H9 (cell line): ENCODE data around the gene FRMPD1. TPM values are rescaled to one million over a fixed set of nuclear protein-coding genes. Genes with fewer than 3 reads are reported as not detected.

Experiments
- DNase-seq: peaks from one replicate; pipeline ENCODE4 v3.0.0-alpha.2; 2017
- H2AFZ ChIP-seq: one replicate; pipeline ENCODE4 v1.6.1; 2013; ENCODE audit warnings: mild to moderate bottlenecking, low read length, control low read depth, moderate library complexity
- H2AK5ac ChIP-seq: 2 replicates; pipeline ENCODE4 v1.6.1; 2013; ENCODE audit warnings: low read length, control low read depth, mixed read lengths; ENCODE audit not compliant: insufficient read length
- H2BK120ac ChIP-seq: one replicate; pipeline ENCODE4 v1.6.1; 2013; ENCODE audit warnings: low read depth, mild to moderate bottlenecking, low read length, control low read depth, inconsistent platforms; ENCODE audit not compliant: poor library complexity, severe bottlenecking
- H2BK12ac ChIP-seq: 2 replicates; pipeline ENCODE4 v1.6.1; 2013; ENCODE audit warnings: low read length, control low read depth, mixed read lengths, low read depth; ENCODE audit not compliant: insufficient read length
- H2BK15ac ChIP-seq: 2 replicates; pipeline ENCODE4 v1.6.1; 2013; ENCODE audit warnings: low read depth, low read length, control low read depth
- H2BK20ac ChIP-seq: one replicate; pipeline ENCODE4 v1.6.1; 2013; ENCODE audit warnings: low read depth, mild to moderate bottlenecking, low read length, control low read depth, inconsistent platforms; ENCODE audit not compliant: poor library complexity, severe bottlenecking
- H2BK5ac ChIP-seq: 2 replicates; pipeline ENCODE4 v1.6.1; 2013; ENCODE audit warnings: low read length, control low read depth, mixed read lengths; ENCODE audit not compliant: insufficient read length
- H3K14ac ChIP-seq: 2 replicates; pipeline ENCODE4 v1.6.1; 2013; ENCODE audit warnings: low read length, control low read depth; ENCODE audit not compliant: insufficient read depth
- H3K18ac ChIP-seq: 2 replicates; pipeline ENCODE4 v1.6.1; 2013; ENCODE audit warnings: low read depth, mild to moderate bottlenecking, mixed read lengths, low read length, control low read depth; ENCODE audit not compliant: insufficient read length
- H3K23ac ChIP-seq: 2 replicates; pipeline ENCODE4 v1.6.1; 2013; ENCODE audit warnings: low read length, control low read depth, mixed read lengths, low read depth; ENCODE audit not compliant: insufficient read length
- H3K23me2 ChIP-seq: 2 replicates; pipeline ENCODE4 v1.6.1; 2013; ENCODE audit warnings: low read depth, mild to moderate bottlenecking, mixed read lengths, low read length, control low read depth; ENCODE audit not compliant: insufficient read length, poor library complexity, severe bottlenecking
- H3K27ac ChIP-seq: 2 replicates; pipeline ENCODE4 v1.5.1; 2013; ENCODE audit warnings: low read length, control low read depth, mixed read lengths, low read depth; ENCODE audit not compliant: insufficient read length
- H3K27me3 ChIP-seq: 2 replicates; pipeline ENCODE4 v1.6.1; 2013; ENCODE audit warnings: low read length, control low read depth, inconsistent platforms; ENCODE audit not compliant: insufficient read depth
- H3K4ac ChIP-seq: 2 replicates; pipeline ENCODE4 v1.6.1; 2013; ENCODE audit warnings: low read depth, mild to moderate bottlenecking, control low read depth, inconsistent platforms, low read length, moderate library complexity
- H3K4me1 ChIP-seq: 2 replicates; pipeline ENCODE4 v1.6.1; 2013; ENCODE audit warnings: low read length, control low read depth, inconsistent platforms; ENCODE audit not compliant: insufficient read depth
- H3K4me2 ChIP-seq: 2 replicates; pipeline ENCODE4 v1.6.1; 2013; ENCODE audit warnings: low read length, control low read depth, mixed read lengths; ENCODE audit not compliant: insufficient read length, insufficient read depth
- H3K56ac ChIP-seq: 2 replicates; pipeline ENCODE4 v1.6.1; 2013; ENCODE audit warnings: low read depth, mild to moderate bottlenecking, mixed read lengths, low read length, control low read depth; ENCODE audit not compliant: insufficient read length
- H3K79me1 ChIP-seq: 2 replicates; pipeline ENCODE4 v1.6.1; 2013; ENCODE audit warnings: low read depth, mild to moderate bottlenecking, moderate library complexity, low read length, control low read depth, inconsistent platforms; ENCODE audit not compliant: insufficient read depth, poor library complexity, severe bottlenecking
- H3K79me2 ChIP-seq: 2 replicates; pipeline ENCODE4 v1.6.1; 2013; ENCODE audit warnings: low read length, control low read depth, inconsistent platforms; ENCODE audit not compliant: insufficient read depth
- H3K9ac ChIP-seq: 2 replicates; pipeline ENCODE4 v1.6.1; 2013; ENCODE audit warnings: low read length, control low read depth, mixed read lengths; ENCODE audit not compliant: insufficient read length; ENCODE audit errors: extremely low read depth
- H3K9me3 ChIP-seq: one replicate; pipeline ENCODE4 v1.6.1; 2013; ENCODE audit warnings: low read depth, low read length, inconsistent platforms; ENCODE audit not compliant: control insufficient read depth
- H3T11ph ChIP-seq: one replicate; pipeline ENCODE4 v1.6.1; 2013; ENCODE audit warnings: mild to moderate bottlenecking, low read length, control low read depth, inconsistent platforms
- H4K20me1 ChIP-seq: one replicate; pipeline ENCODE4 v1.6.1; 2013; ENCODE audit not compliant: control insufficient read depth, insufficient read length, insufficient read depth
- H4K5ac ChIP-seq: 2 replicates; pipeline ENCODE4 v1.6.1; 2013; ENCODE audit warnings: low read depth, mild to moderate bottlenecking, mixed read lengths, low read length, control low read depth; ENCODE audit not compliant: insufficient read length
- H4K8ac ChIP-seq: replicated peaks from 2 replicates; pipeline ENCODE4 v1.6.1; 2013; ENCODE audit warnings: low read length, control low read depth, mixed read lengths, low read depth; ENCODE audit not compliant: insufficient read length
- H4K91ac ChIP-seq: 2 replicates; pipeline ENCODE4 v1.6.1; 2013; ENCODE audit warnings: low read depth, mild to moderate bottlenecking, moderate library complexity, mixed read lengths, low read length, control low read depth; ENCODE audit not compliant: insufficient read length
- H3K27ac Mint-ChIP-seq, 3 experiments: 2 replicates in 2 of 3; 3 replicates in 1 of 3; pipeline ENCODE4 v1.8.0; 2020 to 2021; ENCODE audit warnings: mixed read lengths in 3 of 3, mild to moderate bottlenecking in 1 of 3, moderate library complexity in 1 of 3
- H3K27me3 Mint-ChIP-seq: 2 replicates; pipeline ENCODE4 v1.8.0; 2021; ENCODE audit warnings: low read depth, mild to moderate bottlenecking, moderate library complexity, mixed read lengths
- H3K36me3 Mint-ChIP-seq, 3 experiments: 2 replicates in 2 of 3; 3 replicates in 1 of 3; pipeline ENCODE4 v1.8.0; 2020 to 2021; ENCODE audit warnings: low read depth in 3 of 3, mixed read lengths in 3 of 3; ENCODE audit not compliant: insufficient read depth in 1 of 3
- H3K4me1 Mint-ChIP-seq, 2 experiments: 2 replicates each; pipeline ENCODE4 v1.8.0; 2020; ENCODE audit warnings: mixed read lengths in 2 of 2
- H3K4me3 Mint-ChIP-seq, 2 experiments: 2 replicates in 1 of 2; 3 replicates in 1 of 2; pipeline ENCODE4 v1.8.0; 2020 to 2021; ENCODE audit warnings: mild to moderate bottlenecking in 2 of 2, mixed read lengths in 2 of 2, moderate library complexity in 1 of 2
- H3K9me3 Mint-ChIP-seq, 2 experiments: 2 replicates in 1 of 2; 3 replicates in 1 of 2; pipeline ENCODE4 v1.8.0; 2020; ENCODE audit warnings: mild to moderate bottlenecking in 2 of 2, mixed read lengths in 2 of 2, moderate library complexity in 1 of 2
- WGBS: extraction: QIAGEN DNeasy Blood & Tissue Kit; methylation state at CpG from one replicate; pipeline ENCODE4 v1.1.7; 2013; ENCODE audit warnings: missing lambda C conversion rate, low lambda C conversion rate, mixed read lengths; ENCODE audit not compliant: insufficient read length; ENCODE audit errors: extremely low coverage; 5-methylcytosine and 5-hydroxymethylcytosine counted together
- total RNA-seq: library from RNA; stranded (reverse); gene quantifications from 2 replicates; pipeline ENCODE4 v1.2.1, GENCODE V29; 2021
- TF ChIP-seq, protein P1 (sequence below): fragments of 200-600 bp; sonication (generic); conservative IDR thresholded peaks from 3 replicates; pipeline ENCODE4 v1.8.0; 2021; ENCODE audit warnings: antibody characterized with exemption, mild to moderate bottlenecking

FRMPD1 gene
- total RNA-seq, 1 experiment from 2014 or later: 0.04 TPM

- Histone ChIP-seq H4K8ac (no peak overlapping the region), H3K4ac (no peak overlapping the region), H3K18ac (no peak overlapping the region), H3K27ac (no peak overlapping the region), H2BK20ac (no peak overlapping the region), H2BK120ac (no peak overlapping the region), H2BK12ac (no peak overlapping the region), H2AFZ (no peak overlapping the region), H2BK15ac (no peak overlapping the region), H3K79me1 (no peaks in the 10 kb centered on the region), H3K56ac (no peak overlapping the region), H3K9ac (no peak overlapping the region), H3K4me1 (no peaks in the 10 kb centered on the region), H3K27me3 (no peaks in the 10 kb centered on the region), H3K79me2 (no peaks in the 10 kb centered on the region; the same call in 1 of the 2 replicates), H3K4me2 (no peak overlapping the region), H4K91ac (no peak overlapping the region), H2AK5ac (no peak overlapping the region), H2BK5ac (no peak overlapping the region), H3T11ph (no peak overlapping the region), H3K14ac (no peak overlapping the region), H4K20me1 (no peaks in the 10 kb centered on the region), H4K5ac (no peak overlapping the region), H3K23me2 (peaks cover 4% of the 10 kb centered on the region), H3K9me3 (no peaks in the 10 kb centered on the region), H3K23ac (no peak overlapping the region)
- no peak overlapping the region for H3K4me3 Mint-ChIP-seq
- H3K27ac Mint-ChIP-seq: no peak overlapping the region
- DNase-seq: no peak
- WGBS: no CpG with 5 or more reads among the region's 5 CpGs
- peaks cover 6% of the 10 kb centered on the region in 2 experiments for H3K4me1 Mint-ChIP-seq
- H3K27me3 Mint-ChIP-seq: peaks cover 15% of the 10 kb centered on the region
- H3K36me3 Mint-ChIP-seq: peaks cover 0 to 7% (median 2%) of the 10 kb centered on the region in 3 experiments; a peak in 3 of 7 replicates
- H3K9me3 Mint-ChIP-seq: peaks cover 0 to 5% of the 10 kb centered on the region in 2 experiments; a peak in 2 of 5 replicates
- TF ChIP-seq, protein P1, sequence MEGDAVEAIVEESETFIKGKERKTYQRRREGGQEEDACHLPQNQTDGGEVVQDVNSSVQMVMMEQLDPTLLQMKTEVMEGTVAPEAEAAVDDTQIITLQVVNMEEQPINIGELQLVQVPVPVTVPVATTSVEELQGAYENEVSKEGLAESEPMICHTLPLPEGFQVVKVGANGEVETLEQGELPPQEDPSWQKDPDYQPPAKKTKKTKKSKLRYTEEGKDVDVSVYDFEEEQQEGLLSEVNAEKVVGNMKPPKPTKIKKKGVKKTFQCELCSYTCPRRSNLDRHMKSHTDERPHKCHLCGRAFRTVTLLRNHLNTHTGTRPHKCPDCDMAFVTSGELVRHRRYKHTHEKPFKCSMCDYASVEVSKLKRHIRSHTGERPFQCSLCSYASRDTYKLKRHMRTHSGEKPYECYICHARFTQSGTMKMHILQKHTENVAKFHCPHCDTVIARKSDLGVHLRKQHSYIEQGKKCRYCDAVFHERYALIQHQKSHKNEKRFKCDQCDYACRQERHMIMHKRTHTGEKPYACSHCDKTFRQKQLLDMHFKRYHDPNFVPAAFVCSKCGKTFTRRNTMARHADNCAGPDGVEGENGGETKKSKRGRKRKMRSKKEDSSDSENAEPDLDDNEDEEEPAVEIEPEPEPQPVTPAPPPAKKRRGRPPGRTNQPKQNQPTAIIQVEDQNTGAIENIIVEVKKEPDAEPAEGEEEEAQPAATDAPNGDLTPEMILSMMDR: no peak
Measured at GRCh38 chr9:37749129-37749528, 98.4 kb downstream of the FRMPD1 start.
